SK-N-SH treated with all-trans-retinoic acid at 6 μM for 48 hours (cell line): ENCODE measurements around the gene ITGB3BP.

Source experiments
- PPARA ChIP-seq: fragments of 250-450 bp; sonication (Bioruptor Pico); IDR thresholded peaks from 2 replicates; pipeline ENCODE4 v1.5.0; 2020; ENCODE audit warnings: mild to moderate bottlenecking, borderline replicate concordance
- SNAI2 ChIP-seq: fragments of 250-450 bp; sonication (Bioruptor Pico); IDR thresholded peaks from 2 replicates; pipeline ENCODE4 v1.5.0; 2020; ENCODE audit warnings: mild to moderate bottlenecking, moderate library complexity
- TOX ChIP-seq: fragments of 250-450 bp; sonication (Bioruptor Pico); IDR thresholded peaks from 2 replicates; pipeline ENCODE4 v1.8.0; 2021; ENCODE audit warnings: mild to moderate bottlenecking, moderate library complexity, borderline replicate concordance
- ZFP30 ChIP-seq: fragments of 450-650 bp; formaldehyde crosslinking; IDR thresholded peaks from 2 replicates; pipeline ENCODE4 v1.5.0; 2022; ENCODE audit warnings: mild to moderate bottlenecking, moderate library complexity
- TF ChIP-seq, protein P1 (sequence below): fragments of 250-450 bp; sonication (Bioruptor Pico); IDR thresholded peaks from 2 replicates; pipeline ENCODE4 v1.5.0; 2020; ENCODE audit warnings: mild to moderate bottlenecking, moderate library complexity
- TF ChIP-seq, protein P2 (sequence below): fragments of 250-450 bp; sonication (Bioruptor Pico); IDR thresholded peaks from 2 replicates; pipeline ENCODE4 v1.8.0; 2021; ENCODE audit warnings: low read depth, mild to moderate bottlenecking, moderate library complexity, borderline replicate concordance
- TF ChIP-seq, protein P3 (sequence below): fragments of 250-450 bp; sonication (Bioruptor Pico); IDR thresholded peaks from 2 replicates; pipeline ENCODE4 v1.5.1; 2020; ENCODE audit warnings: low read depth, mild to moderate bottlenecking, moderate library complexity

DNA sequence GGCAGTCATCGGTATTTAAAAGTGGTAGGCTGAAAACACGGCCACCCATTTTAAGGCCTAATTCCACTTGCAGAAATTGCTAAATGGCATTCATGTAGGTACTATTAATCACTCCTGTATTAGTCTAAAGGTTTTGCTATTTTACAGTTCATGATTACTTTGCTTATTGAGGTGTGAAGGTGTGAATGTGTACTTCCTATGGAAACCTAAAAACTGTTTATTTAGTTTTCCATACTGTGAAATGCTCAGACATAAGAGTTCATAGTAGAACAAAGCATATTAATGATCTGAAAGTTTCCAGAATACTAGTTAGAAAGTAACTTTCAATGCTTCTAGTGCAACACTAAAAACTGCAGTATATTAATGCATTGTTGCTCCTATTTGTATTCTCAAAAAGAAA lies 69.8 kb downstream of the ITGB3BP start:
- TF ChIP-seq, protein P1, sequence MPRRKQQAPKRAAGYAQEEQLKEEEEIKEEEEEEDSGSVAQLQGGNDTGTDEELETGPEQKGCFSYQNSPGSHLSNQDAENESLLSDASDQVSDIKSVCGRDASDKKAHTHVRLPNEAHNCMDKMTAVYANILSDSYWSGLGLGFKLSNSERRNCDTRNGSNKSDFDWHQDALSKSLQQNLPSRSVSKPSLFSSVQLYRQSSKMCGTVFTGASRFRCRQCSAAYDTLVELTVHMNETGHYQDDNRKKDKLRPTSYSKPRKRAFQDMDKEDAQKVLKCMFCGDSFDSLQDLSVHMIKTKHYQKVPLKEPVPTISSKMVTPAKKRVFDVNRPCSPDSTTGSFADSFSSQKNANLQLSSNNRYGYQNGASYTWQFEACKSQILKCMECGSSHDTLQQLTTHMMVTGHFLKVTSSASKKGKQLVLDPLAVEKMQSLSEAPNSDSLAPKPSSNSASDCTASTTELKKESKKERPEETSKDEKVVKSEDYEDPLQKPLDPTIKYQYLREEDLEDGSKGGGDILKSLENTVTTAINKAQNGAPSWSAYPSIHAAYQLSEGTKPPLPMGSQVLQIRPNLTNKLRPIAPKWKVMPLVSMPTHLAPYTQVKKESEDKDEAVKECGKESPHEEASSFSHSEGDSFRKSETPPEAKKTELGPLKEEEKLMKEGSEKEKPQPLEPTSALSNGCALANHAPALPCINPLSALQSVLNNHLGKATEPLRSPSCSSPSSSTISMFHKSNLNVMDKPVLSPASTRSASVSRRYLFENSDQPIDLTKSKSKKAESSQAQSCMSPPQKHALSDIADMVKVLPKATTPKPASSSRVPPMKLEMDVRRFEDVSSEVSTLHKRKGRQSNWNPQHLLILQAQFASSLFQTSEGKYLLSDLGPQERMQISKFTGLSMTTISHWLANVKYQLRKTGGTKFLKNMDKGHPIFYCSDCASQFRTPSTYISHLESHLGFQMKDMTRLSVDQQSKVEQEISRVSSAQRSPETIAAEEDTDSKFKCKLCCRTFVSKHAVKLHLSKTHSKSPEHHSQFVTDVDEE (CRISPR knock-in tag), result no peak
- TF ChIP-seq, protein P2, sequence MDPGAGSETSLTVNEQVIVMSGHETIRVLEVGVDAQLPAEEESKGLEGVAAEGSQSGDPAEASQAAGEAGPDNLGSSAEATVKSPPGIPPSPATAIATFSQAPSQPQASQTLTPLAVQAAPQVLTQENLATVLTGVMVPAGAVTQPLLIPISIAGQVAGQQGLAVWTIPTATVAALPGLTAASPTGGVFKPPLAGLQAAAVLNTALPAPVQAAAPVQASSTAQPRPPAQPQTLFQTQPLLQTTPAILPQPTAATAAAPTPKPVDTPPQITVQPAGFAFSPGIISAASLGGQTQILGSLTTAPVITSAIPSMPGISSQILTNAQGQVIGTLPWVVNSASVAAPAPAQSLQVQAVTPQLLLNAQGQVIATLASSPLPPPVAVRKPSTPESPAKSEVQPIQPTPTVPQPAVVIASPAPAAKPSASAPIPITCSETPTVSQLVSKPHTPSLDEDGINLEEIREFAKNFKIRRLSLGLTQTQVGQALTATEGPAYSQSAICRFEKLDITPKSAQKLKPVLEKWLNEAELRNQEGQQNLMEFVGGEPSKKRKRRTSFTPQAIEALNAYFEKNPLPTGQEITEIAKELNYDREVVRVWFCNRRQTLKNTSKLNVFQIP (CRISPR knock-in tag), result no peak
- no peak for TF ChIP-seq SNAI2 (CRISPR knock-in tag)
- TF ChIP-seq PPARA, result no peak
- TF ChIP-seq ZFP30 (CRISPR knock-in tag), result no peak
- TF ChIP-seq TOX, result no peak
- TF ChIP-seq, protein P3, sequence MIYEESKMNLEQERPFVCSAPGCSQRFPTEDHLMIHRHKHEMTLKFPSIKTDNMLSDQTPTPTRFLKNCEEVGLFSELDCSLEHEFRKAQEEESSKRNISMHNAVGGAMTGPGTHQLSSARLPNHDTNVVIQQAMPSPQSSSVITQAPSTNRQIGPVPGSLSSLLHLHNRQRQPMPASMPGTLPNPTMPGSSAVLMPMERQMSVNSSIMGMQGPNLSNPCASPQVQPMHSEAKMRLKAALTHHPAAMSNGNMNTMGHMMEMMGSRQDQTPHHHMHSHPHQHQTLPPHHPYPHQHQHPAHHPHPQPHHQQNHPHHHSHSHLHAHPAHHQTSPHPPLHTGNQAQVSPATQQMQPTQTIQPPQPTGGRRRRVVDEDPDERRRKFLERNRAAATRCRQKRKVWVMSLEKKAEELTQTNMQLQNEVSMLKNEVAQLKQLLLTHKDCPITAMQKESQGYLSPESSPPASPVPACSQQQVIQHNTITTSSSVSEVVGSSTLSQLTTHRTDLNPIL (CRISPR knock-in tag), result no peak
